Pancreas (tissue), 10 donors: ENCODE data around the gene KRT86. TPM values are rescaled to one million over a fixed set of nuclear protein-coding genes. Genes with fewer than 3 reads are reported as not detected.

ENCODE experiments used
- ATAC-seq, 4 donors: fragments of 200-7000 bp; cut with Tn5 transposase; one replicate each; pipeline versions ENCODE4 v1.8.0 to v1.9.1; 2020; ENCODE audit warnings: mild to moderate bottlenecking in 4 of 4, moderate library complexity in 4 of 4
- DNase-seq, 6 donors: peaks; one replicate each; pipeline ENCODE4 v3.0.0-alpha.2; 2020
- FAIRE-seq: peaks from 2 replicates; lab custom pipeline; 2012; peaks lifted over from hg19 to GRCh38; lab: Jason Lieb, UNC
- H3K27ac ChIP-seq, 4 donors: fragments of 200-600 bp; sonication (generic); 1 replicate in 3 of 4; 2 replicates in 1 of 4; pipeline versions ENCODE4 v1.5.0 to v1.8.0; 2020
- H3K27me3 ChIP-seq, 4 donors: fragments of 200-600 bp; one replicate each; pipeline ENCODE4 v1.8.0; 2021
- H3K36me3 ChIP-seq, 3 donors: fragments of 200-600 bp; sonication (generic) in 1 of 3; one replicate each; pipeline versions ENCODE4 v1.5.0 to v1.8.0; 2020 to 2021
- H3K4me1 ChIP-seq, 3 donors: fragments of 200-600 bp; one replicate each; pipeline ENCODE4 v1.8.0; 2021
- H3K4me3 ChIP-seq, 4 donors: fragments of 200-600 bp; sonication (generic) in 2 of 4; one replicate each; pipeline versions ENCODE4 v1.5.0 to v1.8.0; 2020 to 2021
- H3K9me3 ChIP-seq, 4 donors: fragments of 200-600 bp; one replicate each; pipeline ENCODE4 v1.8.0; 2021
- CTCF ChIP-seq, 4 donors: fragments of 200-600 bp; sonication (generic) in 3 of 4; IDR thresholded peaks; one replicate each; pipeline versions ENCODE4 v1.5.0 to v1.8.0; 2021; ENCODE audit warnings: antibody characterized with exemption in 4 of 4
- WGBS, 2 donors: extraction: QIAGEN DNeasy Blood & Tissue Kit; methylation state at CpG; one replicate each; pipeline ENCODE4 v1.1.7; 2013; 5-methylcytosine and 5-hydroxymethylcytosine counted together
- intact Hi-C, 3 donors: fragments of 100-400 bp; cut with DNase I; formaldehyde crosslinking; loops; one replicate each; pipeline versions ENCODE4 v1.11.1 to v1.14.2; 2022
- polyA plus RNA-seq, 2 donors: library from polyadenylated mRNA; stranded (reverse); fragments of 200-250 nt; gene quantifications; one replicate each; pipeline ENCODE4 v1.2.3, GENCODE V29; 2013
- total RNA-seq, 6 donors: library from RNA; stranded (reverse); fragmentation: NEBNext Ultra II Directional in 4 of 6; extraction: Animal tissue kit (Norgen Biotek cat#: 25700) in 4 of 6; gene quantifications; one replicate each; pipeline versions ENCODE4 v1.2.1 to v1.2.4, GENCODE V29; 2021 to 2023
- donor health status: healthy with polysubstance abuse.
- donor health status: DM: no; HTN: no; CAD: no; lungs with moderate emphysema.
- donor health status: DM: no; HTN: no; CAD: no.
- donor health status: control.
- donor health status: control.
- donor health status: Bipolar disorder and iron deficiency.
- donor health status: DM: yes; HTN: yes; CAD: no.
- donor health status: DM: no; HTN: no; CAD: no.
- donor health status: DM: no; HTN: no; CAD: no.
- donor health status: DM: yes; HTN: yes; CAD: no.

Gene KRT86
- total and polyA plus RNA-seq, 8 donors, result 0.60 to 3.3 (median 1.8) TPM

GRCh38 chr12:52232203-52232673 is 42.2 kb upstream of the KRT86 start:
- DNase-seq (peak in 2 of 6 donors; percentile 32 to 39), FAIRE-seq (no peak), ATAC-seq (no peak)
- 77 to 82% methylated on average over 12 of the region's 12 CpGs for WGBS, 2 donors
- Histone ChIP-seq H3K27me3 (no peaks in the 10 kb centered on the region), H3K4me1 (peaks cover 16 to 44% (median 36%) of the 10 kb centered on the region in 3 donors), H3K27ac (peak overlapping the region in 1 of 4 donors; percentile 78), H3K36me3 (no peaks in the 10 kb centered on the region), H3K9me3 (no peaks in the 10 kb centered on the region), H3K4me3 (peak overlapping the region in 1 of 4 donors; percentile 23)
- no peak for TF ChIP-seq CTCF (IDR thresholded peaks at IDR 0.05)
- intact Hi-C loops, result no loop called here

- H3K4me3 ChIP-seq, result peak within 1 kb of the TSS in 2 of 4 donors; percentile 23 to 39
- 14 to 16% methylated on average over 58 of the region's 58 CpGs for WGBS, 2 donors
- no peak for FAIRE-seq
- DNase-seq, result peak; percentile 55 to 83 (median 74)
- H3K36me3 ChIP-seq, result no peaks in the 10 kb centered on the region
- intact Hi-C loops, result no loop called here
- TF ChIP-seq CTCF (IDR thresholded peaks at IDR 0.05), result no peak
- no peaks in the 10 kb centered on the region for H3K27me3 ChIP-seq
- ATAC-seq, result peak; percentile 34 to 67 (median 52)
- H3K9me3 ChIP-seq, result no peaks in the 10 kb centered on the region
- H3K27ac ChIP-seq, result peak within 1 kb of the TSS in 2 of 4 donors; percentile 69 to 78
- H3K4me1 ChIP-seq, result peaks cover 16 to 44% (median 36%) of the 10 kb centered on the region in 3 donors
Measured at GRCh38 chr12:52232674-52233461, 41.6 kb upstream of the KRT86 start, which contains the start of gene KRT7. TSS of gene KRT7 (plus strand) at chr12:52233243. CDS start at chr12:52233297, 54 bp downstream.

- WGBS, 2 donors, result 57 to 67% methylated on average over 37 to 40 of the region's 40 CpGs
- no peak for TF ChIP-seq CTCF (IDR thresholded peaks at IDR 0.05)
- Histone ChIP-seq H3K27me3 (no peaks in the 10 kb centered on the region), H3K27ac (peak overlapping the region in 2 of 4 donors; percentile 69 to 78), H3K4me1 (peaks cover 16 to 44% (median 36%) of the 10 kb centered on the region in 3 donors), H3K4me3 (peak overlapping the region in 2 of 4 donors; percentile 23 to 39), H3K9me3 (no peaks in the 10 kb centered on the region), H3K36me3 (no peaks in the 10 kb centered on the region)
- ATAC-seq (no peak), DNase-seq (peak in 2 of 6 donors; percentile 29 to 58), FAIRE-seq (no peak)
- intact Hi-C loops, result no loop called here
Measured at GRCh38 chr12:52233462-52234207, 40.8 kb upstream of the KRT86 start.

GRCh38 chr12:52234223-52234810 is 40.1 kb upstream of the KRT86 start:
- peak overlapping the region in 2 of 4 donors; percentile 23 to 39 for H3K4me3 ChIP-seq
- FAIRE-seq (no peak), DNase-seq (peak in 1 of 6 donors; percentile 42), ATAC-seq (no peak)
- peak overlapping the region in 2 of 4 donors; percentile 69 to 78 for H3K27ac ChIP-seq
- TF ChIP-seq CTCF (IDR thresholded peaks at IDR 0.05), result no peak
- no peaks in the 10 kb centered on the region for H3K9me3 ChIP-seq
- intact Hi-C loops, result no loop called here
- H3K4me1 ChIP-seq, result peaks cover 16 to 44% (median 36%) of the 10 kb centered on the region in 3 donors
- H3K36me3 ChIP-seq, result no peaks in the 10 kb centered on the region
- 90 to 96% methylated on average over 10 of the region's 10 CpGs for WGBS, 2 donors
- H3K27me3 ChIP-seq, result no peaks in the 10 kb centered on the region
